ENCODE results near the gene NNMT.

DNA sequence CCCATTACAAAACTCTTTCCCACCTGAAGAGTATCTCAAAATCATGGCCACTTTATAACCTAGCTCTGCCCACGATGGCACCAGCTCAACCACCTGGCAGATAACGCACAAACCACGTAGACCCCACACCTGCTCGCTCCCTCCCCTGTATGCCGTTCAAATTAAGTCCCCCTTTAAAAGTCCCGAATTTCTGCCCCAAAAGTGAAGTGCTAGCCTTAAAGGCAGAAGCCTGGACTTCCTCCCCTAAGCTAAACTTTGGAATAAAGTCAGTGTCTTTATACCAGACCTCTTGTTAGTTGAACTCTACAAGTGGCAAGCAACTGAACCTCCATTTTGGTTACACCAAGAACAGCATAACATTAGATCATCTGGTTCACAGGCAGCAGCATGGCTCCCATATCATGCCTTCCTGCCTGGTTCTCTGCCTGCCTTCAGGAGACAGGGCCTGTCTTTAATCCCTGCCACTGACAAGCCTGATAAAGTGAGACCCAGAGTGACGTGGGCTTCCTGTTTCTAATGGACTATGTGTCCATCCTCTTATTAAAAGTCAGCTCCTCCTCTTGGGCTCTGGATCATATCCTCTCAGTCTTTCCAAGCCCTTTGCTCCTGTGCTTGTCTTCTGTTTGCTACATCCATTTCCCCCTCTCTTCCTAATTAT, 32.6 kb upstream of the NNMT start:
- TF ChIP-seq, protein P1, sequence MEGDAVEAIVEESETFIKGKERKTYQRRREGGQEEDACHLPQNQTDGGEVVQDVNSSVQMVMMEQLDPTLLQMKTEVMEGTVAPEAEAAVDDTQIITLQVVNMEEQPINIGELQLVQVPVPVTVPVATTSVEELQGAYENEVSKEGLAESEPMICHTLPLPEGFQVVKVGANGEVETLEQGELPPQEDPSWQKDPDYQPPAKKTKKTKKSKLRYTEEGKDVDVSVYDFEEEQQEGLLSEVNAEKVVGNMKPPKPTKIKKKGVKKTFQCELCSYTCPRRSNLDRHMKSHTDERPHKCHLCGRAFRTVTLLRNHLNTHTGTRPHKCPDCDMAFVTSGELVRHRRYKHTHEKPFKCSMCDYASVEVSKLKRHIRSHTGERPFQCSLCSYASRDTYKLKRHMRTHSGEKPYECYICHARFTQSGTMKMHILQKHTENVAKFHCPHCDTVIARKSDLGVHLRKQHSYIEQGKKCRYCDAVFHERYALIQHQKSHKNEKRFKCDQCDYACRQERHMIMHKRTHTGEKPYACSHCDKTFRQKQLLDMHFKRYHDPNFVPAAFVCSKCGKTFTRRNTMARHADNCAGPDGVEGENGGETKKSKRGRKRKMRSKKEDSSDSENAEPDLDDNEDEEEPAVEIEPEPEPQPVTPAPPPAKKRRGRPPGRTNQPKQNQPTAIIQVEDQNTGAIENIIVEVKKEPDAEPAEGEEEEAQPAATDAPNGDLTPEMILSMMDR (conservative IDR thresholded peaks at IDR 0.05; ENCODE audit: low read length), result no peak
- TF ChIP-seq EZH2phosphoT487 (IDR thresholded peaks at IDR 0.05; ENCODE audit: borderline replicate concordance, low read depth, low read length), result no peak
